BE2C (cell line): ENCODE results near the gene APOA4.

Experiments used
- DNase-seq: peaks from one replicate; pipeline ENCODE4 v3.0.0-alpha.2; 2020
- H3K27me3 ChIP-seq: fragments of 250-450 bp; sonication (Bioruptor Pico); 2 replicates; pipeline ENCODE4 v1.5.1; 2020; ENCODE audit warnings: mild to moderate bottlenecking
- H3K36me3 ChIP-seq: fragments of 250-450 bp; sonication (Bioruptor Pico); 2 replicates; pipeline ENCODE4 v1.5.1; 2020; ENCODE audit warnings: mild to moderate bottlenecking
- H3K4me1 ChIP-seq: fragments of 250-450 bp; sonication (Bioruptor Pico); 2 replicates; pipeline ENCODE4 v1.5.1; 2020
- H3K4me3 ChIP-seq: 2 replicates; pipeline ENCODE4 v1.5.1; 2011; ENCODE audit warnings: low read depth, low read length
- H3K9me3 ChIP-seq: fragments of 250-450 bp; sonication (Bioruptor Pico); 2 replicates; pipeline ENCODE4 v1.5.1; 2020
- CTCF ChIP-seq: IDR thresholded peaks from 2 replicates; pipeline ENCODE4 v1.5.1; 2012; ENCODE audit warnings: mild to moderate bottlenecking, low read depth, low read length

The APOA4 gene

GRCh38 chr11:116866804-116867455 is 43.8 kb upstream of the APOA4 start:
- TF ChIP-seq CTCF: no peak

DNA sequence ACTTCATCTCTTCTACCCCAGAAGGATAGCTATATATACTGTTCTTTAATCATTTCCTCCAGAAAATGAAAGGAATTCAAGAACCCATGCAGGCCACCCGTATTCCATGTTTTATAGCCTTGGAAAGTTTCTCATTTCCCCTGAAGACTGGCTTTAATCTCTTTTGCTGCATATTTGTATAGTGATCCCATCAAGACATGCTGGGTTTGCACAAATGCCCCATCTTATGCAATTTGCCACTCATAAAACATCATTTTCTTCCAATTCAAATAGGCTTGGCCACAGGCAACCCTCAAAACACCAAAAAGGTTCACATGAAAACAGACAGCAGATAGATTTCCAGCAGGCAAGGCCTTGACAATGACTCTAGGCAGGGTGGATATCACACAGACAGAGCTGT is 42.6 kb upstream of the APOA4 start:
- DNase-seq: no peak
- no peaks in the 10 kb centered on the region for H3K4me1 ChIP-seq
- H3K27me3 ChIP-seq: no peaks in the 10 kb centered on the region
- H3K36me3 ChIP-seq: peaks cover 63% of the 10 kb centered on the region
- no peak for TF ChIP-seq CTCF
- no peak overlapping the region for H3K4me3 ChIP-seq
- H3K9me3 ChIP-seq: no peaks in the 10 kb centered on the region

More at GRCh38 chr11:116866804-116867455, 43.8 kb upstream of the APOA4 start:
- H3K4me3 ChIP-seq: no peak overlapping the region
- no peaks in the 10 kb centered on the region for H3K9me3 ChIP-seq
- DNase-seq: no peak
- no peaks in the 10 kb centered on the region for H3K27me3 ChIP-seq
- H3K4me1 ChIP-seq: no peaks in the 10 kb centered on the region
- peaks cover 51% of the 10 kb centered on the region for H3K36me3 ChIP-seq

DNA sequence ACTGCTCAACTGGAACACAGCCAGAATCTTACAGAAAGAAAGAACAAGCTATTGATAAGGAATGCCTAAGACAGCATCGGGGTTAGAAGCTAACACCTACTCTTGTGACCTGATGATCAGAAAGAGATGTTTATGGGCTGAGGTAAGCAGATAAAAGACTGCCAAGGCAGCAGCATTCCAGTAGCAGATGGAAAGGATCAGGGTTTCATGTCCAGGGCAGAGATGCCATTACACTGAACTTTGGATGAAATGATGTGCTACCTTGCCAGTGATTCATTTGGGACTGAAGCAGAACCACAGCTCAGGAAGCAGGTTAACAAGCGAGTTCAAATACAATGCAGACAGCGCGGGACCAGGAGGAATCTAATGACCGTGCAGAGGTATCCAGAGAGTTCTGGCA is 41.4 kb upstream of the APOA4 start:
- H3K4me3 ChIP-seq: no peak overlapping the region
- H3K36me3 ChIP-seq: peaks cover 61% of the 10 kb centered on the region

GRCh38 chr11:116862951-116863350 is 39.8 kb upstream of the APOA4 start:
- no peak for TF ChIP-seq CTCF
- no peaks in the 10 kb centered on the region for H3K27me3 ChIP-seq
- no peak overlapping the region for H3K4me3 ChIP-seq
- no peaks in the 10 kb centered on the region for H3K4me1 ChIP-seq
- no peaks in the 10 kb centered on the region for H3K9me3 ChIP-seq
- no peak for DNase-seq
- H3K36me3 ChIP-seq: peaks cover 72% of the 10 kb centered on the region

More for the DNA sequence above, 41.4 kb upstream of the APOA4 start:
- TF ChIP-seq CTCF: no peak
- no peak for DNase-seq
- H3K9me3 ChIP-seq: no peaks in the 10 kb centered on the region
- H3K4me1 ChIP-seq: no peaks in the 10 kb centered on the region
- no peaks in the 10 kb centered on the region for H3K27me3 ChIP-seq

DNA sequence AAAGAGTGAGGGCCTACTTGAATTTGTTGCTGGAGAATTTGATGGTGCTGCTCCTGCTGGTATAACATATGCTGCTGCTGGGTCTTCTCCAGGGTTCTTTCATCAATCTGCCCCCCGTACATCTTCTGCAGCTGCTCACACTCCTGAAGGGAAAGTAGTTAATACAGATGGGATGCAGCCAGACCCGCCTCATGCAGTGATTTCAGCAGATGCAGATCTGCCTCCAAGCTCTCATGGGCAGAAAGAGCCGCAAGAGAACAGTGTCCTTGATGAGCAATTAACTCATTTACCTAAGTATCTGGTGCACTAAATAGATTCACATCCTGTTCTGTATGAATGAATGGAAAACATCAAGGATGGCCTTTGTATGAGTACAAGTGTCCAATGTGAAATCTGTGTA is 39.1 kb upstream of the APOA4 start:
- no peaks in the 10 kb centered on the region for H3K4me1 ChIP-seq
- no peaks in the 10 kb centered on the region for H3K9me3 ChIP-seq
- no peak overlapping the region for H3K4me3 ChIP-seq
- H3K36me3 ChIP-seq: peaks cover 80% of the 10 kb centered on the region
- no peak for TF ChIP-seq CTCF
- DNase-seq: no peak
- no peaks in the 10 kb centered on the region for H3K27me3 ChIP-seq

GRCh38 chr11:116861539-116861938 is 38.4 kb upstream of the APOA4 start:
- no peaks in the 10 kb centered on the region for H3K27me3 ChIP-seq
- TF ChIP-seq CTCF: no peak
- peaks cover 75% of the 10 kb centered on the region for H3K36me3 ChIP-seq
- no peak overlapping the region for H3K4me3 ChIP-seq
- no peaks in the 10 kb centered on the region for H3K9me3 ChIP-seq
- no peak for DNase-seq
- H3K4me1 ChIP-seq: no peaks in the 10 kb centered on the region
